Progenitor cell of endocrine pancreas (in vitro differentiated cells): ENCODE results near the gene DBET. TPM values are rescaled to one million over a fixed set of nuclear protein-coding genes. Genes with fewer than 3 reads are reported as not detected.
"Not testable (repeated sequence)": the region's sequence is repeated elsewhere in the genome, so short reads cannot be mapped to it uniquely, and the experiment has no call there.

Experiments used
- DNase-seq: peaks from one replicate; pipeline ENCODE4 v3.0.0; 2021; ENCODE audit warnings: low spot score; ENCODE audit not compliant: unreplicated experiment
- H3K27ac Mint-ChIP-seq: 2 replicates; pipeline ENCODE4 v1.8.0; 2021; ENCODE audit warnings: mild to moderate bottlenecking, moderate library complexity, mixed read lengths
- H3K27me3 Mint-ChIP-seq: 2 replicates; pipeline ENCODE4 v1.8.0; 2021; ENCODE audit warnings: mixed read lengths
- H3K36me3 Mint-ChIP-seq: 2 replicates; pipeline ENCODE4 v1.8.0; 2022; ENCODE audit warnings: mixed read lengths; ENCODE audit not compliant: insufficient read depth
- H3K4me1 Mint-ChIP-seq: 2 replicates; pipeline ENCODE4 v1.8.0; 2021; ENCODE audit warnings: low read depth, mixed read lengths
- H3K4me3 Mint-ChIP-seq: 2 replicates; pipeline ENCODE4 v1.8.0; 2021; ENCODE audit warnings: low read depth, mild to moderate bottlenecking, moderate library complexity, mixed read lengths
- H3K9me3 Mint-ChIP-seq: 2 replicates; pipeline ENCODE4 v1.8.0; 2021; ENCODE audit warnings: low read depth, mixed read lengths
- total RNA-seq: library from RNA; stranded (reverse); gene quantifications from 2 replicates; pipeline ENCODE4 v1.2.1, GENCODE V29; 2021

Gene DBET
- total RNA-seq, 1 donor from 2014 or later, result not detected

GRCh38 chr4:190037704-190038388 lies 26.5 kb upstream of the DBET start:
- H3K9me3 Mint-ChIP-seq, H3K27ac Mint-ChIP-seq, DNase-seq, H3K27me3 Mint-ChIP-seq, H3K4me1 Mint-ChIP-seq, H3K36me3 Mint-ChIP-seq, H3K4me3 Mint-ChIP-seq: not testable (repeated sequence)

- DNase-seq, H3K9me3 Mint-ChIP-seq, H3K4me3 Mint-ChIP-seq, H3K4me1 Mint-ChIP-seq, H3K36me3 Mint-ChIP-seq, H3K27ac Mint-ChIP-seq, H3K27me3 Mint-ChIP-seq: not testable (repeated sequence)
These were observed 23.4 kb upstream of the DBET start for GRCh38 chr4:190040873-190041272.

DNA sequence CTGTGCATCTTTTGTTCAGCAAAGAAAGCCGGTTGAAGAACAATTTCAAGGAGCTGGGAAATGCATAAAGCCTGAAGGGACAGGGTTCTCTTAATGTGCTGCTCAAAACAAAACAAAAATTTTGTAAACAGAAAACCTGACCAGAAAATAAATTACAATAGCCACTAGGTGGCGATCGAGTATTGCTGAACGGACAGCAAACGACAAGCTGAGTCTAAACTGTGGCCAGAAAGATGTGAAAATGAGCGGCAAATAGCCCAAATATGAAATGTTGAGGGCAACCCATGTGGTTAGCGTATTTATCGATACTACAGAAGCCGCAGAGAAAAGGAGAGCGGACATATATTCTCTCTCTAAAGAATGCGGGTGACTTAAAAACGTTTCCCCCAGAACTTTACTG lies 16.7 kb upstream of the DBET start:
- H3K36me3 Mint-ChIP-seq, H3K4me1 Mint-ChIP-seq, H3K27ac Mint-ChIP-seq, H3K9me3 Mint-ChIP-seq, H3K4me3 Mint-ChIP-seq, H3K27me3 Mint-ChIP-seq, DNase-seq: not testable (repeated sequence)

- H3K27ac Mint-ChIP-seq, H3K9me3 Mint-ChIP-seq, H3K4me1 Mint-ChIP-seq, H3K4me3 Mint-ChIP-seq, DNase-seq, H3K36me3 Mint-ChIP-seq, H3K27me3 Mint-ChIP-seq: not testable (repeated sequence)
These were observed 14.7 kb upstream of the DBET start for GRCh38 chr4:190049378-190050239.

DNA sequence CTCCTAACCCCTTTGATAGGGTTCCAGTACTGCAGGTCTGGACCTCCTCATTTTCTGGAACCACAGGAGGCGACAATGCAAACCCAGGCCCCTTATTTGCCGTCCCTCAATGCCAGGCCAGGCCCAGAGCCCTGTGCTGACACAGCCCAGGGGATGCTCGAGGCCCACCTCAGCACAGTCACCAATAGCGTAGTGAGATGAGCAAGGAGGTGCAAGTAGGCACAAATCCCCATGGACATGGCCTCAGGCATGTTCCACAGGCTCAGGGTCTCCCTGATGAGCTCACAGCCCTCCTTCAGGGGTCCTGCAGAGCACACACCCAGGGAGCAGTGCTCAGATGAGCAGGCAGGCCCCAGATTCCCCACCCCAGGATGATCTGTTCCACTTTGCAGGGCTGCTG lies 5.3 kb upstream of the DBET start:
- not testable (repeated sequence) for H3K9me3 Mint-ChIP-seq, H3K4me1 Mint-ChIP-seq, H3K36me3 Mint-ChIP-seq, H3K4me3 Mint-ChIP-seq, H3K27ac Mint-ChIP-seq, H3K27me3 Mint-ChIP-seq, DNase-seq

DNA sequence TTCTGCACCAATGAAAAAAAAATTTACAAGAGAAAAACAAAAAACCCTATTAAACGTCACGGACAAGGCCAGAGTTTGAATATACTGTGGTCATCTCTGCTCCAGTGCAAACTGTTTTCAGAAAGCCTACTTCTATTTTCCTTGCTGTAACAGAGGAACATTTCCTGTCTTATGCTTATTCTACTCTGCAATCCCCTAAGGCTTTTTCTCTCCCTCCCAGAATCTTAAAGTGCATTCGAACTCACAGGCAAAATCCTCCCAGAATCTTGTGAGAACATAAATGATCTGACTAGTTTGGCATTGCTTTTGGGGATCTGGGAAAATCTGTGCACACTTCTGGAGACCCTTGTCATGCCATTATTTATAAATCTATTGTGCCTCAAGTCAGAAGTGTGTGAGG lies 503 bp downstream of the DBET start:
- not testable (repeated sequence) for H3K27me3 Mint-ChIP-seq, H3K4me1 Mint-ChIP-seq

GRCh38 chr4:190068351-190068750 lies 4.0 kb downstream of the DBET start:
- not testable (repeated sequence) for H3K27ac Mint-ChIP-seq, H3K9me3 Mint-ChIP-seq, H3K36me3 Mint-ChIP-seq, H3K4me1 Mint-ChIP-seq, H3K4me3 Mint-ChIP-seq, H3K27me3 Mint-ChIP-seq, DNase-seq

More for the DNA sequence above, 503 bp downstream of the DBET start:
- not testable (repeated sequence) for DNase-seq, H3K27ac Mint-ChIP-seq, H3K36me3 Mint-ChIP-seq, H3K4me3 Mint-ChIP-seq
- H3K9me3 Mint-ChIP-seq, result peaks cover 11% of the 10 kb centered on the region

- H3K36me3 Mint-ChIP-seq, H3K9me3 Mint-ChIP-seq, H3K4me1 Mint-ChIP-seq, H3K27me3 Mint-ChIP-seq, H3K27ac Mint-ChIP-seq, H3K4me3 Mint-ChIP-seq, DNase-seq: not testable (repeated sequence)
These were observed 28.8 kb downstream of the DBET start for GRCh38 chr4:190093052-190093451.

GRCh38 chr4:190094031-190094430 lies 29.7 kb downstream of the DBET start:
- not testable (repeated sequence) for H3K27me3 Mint-ChIP-seq, H3K27ac Mint-ChIP-seq, H3K4me1 Mint-ChIP-seq, DNase-seq, H3K36me3 Mint-ChIP-seq, H3K9me3 Mint-ChIP-seq, H3K4me3 Mint-ChIP-seq

- not testable (repeated sequence) for DNase-seq, H3K4me1 Mint-ChIP-seq
These were observed 31.0 kb downstream of the DBET start for GRCh38 chr4:190095335-190095734.

GRCh38 chr4:190099605-190100004 lies 35.3 kb downstream of the DBET start:
- not testable (repeated sequence) for H3K27me3 Mint-ChIP-seq, H3K4me1 Mint-ChIP-seq, H3K4me3 Mint-ChIP-seq, DNase-seq, H3K36me3 Mint-ChIP-seq, H3K27ac Mint-ChIP-seq, H3K9me3 Mint-ChIP-seq

More at GRCh38 chr4:190095335-190095734, 31.0 kb downstream of the DBET start:
- not testable (repeated sequence) for H3K4me3 Mint-ChIP-seq, H3K9me3 Mint-ChIP-seq, H3K27ac Mint-ChIP-seq, H3K27me3 Mint-ChIP-seq, H3K36me3 Mint-ChIP-seq

DNA sequence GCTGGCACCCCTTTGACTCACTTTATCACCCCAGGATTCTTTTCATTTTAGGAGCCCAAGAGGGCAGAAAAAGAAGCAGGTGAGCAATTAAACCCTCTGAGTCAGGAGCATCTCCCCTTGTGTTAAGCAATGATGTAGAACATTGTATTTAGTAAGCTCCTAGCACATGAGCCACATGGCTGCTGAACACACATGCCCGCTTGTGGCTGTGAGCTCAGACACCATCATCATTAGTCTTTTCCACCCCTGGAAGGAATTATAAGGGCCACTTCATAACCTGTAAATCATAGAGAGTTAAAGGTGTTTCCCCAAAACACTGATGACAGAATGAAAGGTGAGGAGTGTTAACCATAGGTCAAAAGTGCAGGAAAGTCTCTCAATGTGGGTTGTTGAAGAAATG lies 37.2 kb downstream of the DBET start:
- not testable (repeated sequence) for H3K4me1 Mint-ChIP-seq, H3K27me3 Mint-ChIP-seq, H3K36me3 Mint-ChIP-seq, DNase-seq, H3K27ac Mint-ChIP-seq, H3K4me3 Mint-ChIP-seq, H3K9me3 Mint-ChIP-seq

GRCh38 chr4:190106191-190106590 lies 41.9 kb downstream of the DBET start:
- not testable (repeated sequence) for H3K4me3 Mint-ChIP-seq, DNase-seq, H3K36me3 Mint-ChIP-seq, H3K9me3 Mint-ChIP-seq, H3K27ac Mint-ChIP-seq, H3K27me3 Mint-ChIP-seq, H3K4me1 Mint-ChIP-seq
